Esophagus squamous epithelium (tissue), 5 donors: Measurements from ENCODE around the gene NFS1. TPM values are rescaled to one million over a fixed set of nuclear protein-coding genes. Genes with fewer than 3 reads are reported as not detected.

Experiments
- DNase-seq: peaks from one replicate; lab custom pipeline; 2025; lab: John Stamatoyannopoulos, UW
- H3K27ac ChIP-seq, 4 donors: fragments of 200-600 bp; sonication (generic); one replicate each; pipeline ENCODE4 v1.5.1; 2016 to 2019; ENCODE audit warnings: mild to moderate bottlenecking in 1 of 4
- H3K27me3 ChIP-seq, 4 donors: fragments of 200-600 bp; sonication (generic); 1 replicate in 3 of 4; 2 replicates in 1 of 4; pipeline versions ENCODE4 v1.5.1 to v1.6.0; 2017 to 2021; ENCODE audit warnings: antibody characterized with exemption in 1 of 4
- H3K36me3 ChIP-seq, 3 donors: fragments of 200-600 bp; sonication (generic); one replicate each; pipeline ENCODE4 v1.5.1; 2016 to 2019
- H3K4me1 ChIP-seq, 3 donors: fragments of 200-600 bp; sonication (generic); one replicate each; pipeline ENCODE4 v1.5.1; 2017 to 2019
- H3K4me3 ChIP-seq, 4 donors: fragments of 200-600 bp; sonication (generic); 1 replicate in 3 of 4; 2 replicates in 1 of 4; pipeline ENCODE4 v1.5.1; 2016 to 2019; ENCODE audit warnings: mild to moderate bottlenecking in 2 of 4, moderate library complexity in 1 of 4
- H3K9me3 ChIP-seq, 3 donors: fragments of 200-600 bp; sonication (generic); one replicate each; pipeline ENCODE4 v1.5.1; 2016 to 2019
- CTCF ChIP-seq, 6 experiments: fragments of 450-650 bp in 4 of 6; fragments of 200-600 bp in 2 of 6; sonication (generic) in 2 of 6; IDR thresholded peaks; one replicate each; pipeline ENCODE4 v1.5.1; 2016 to 2019; ENCODE audit warnings: antibody characterized with exemption in 6 of 6, mild to moderate bottlenecking in 4 of 6, moderate library complexity in 4 of 6
- POLR2A ChIP-seq, 4 donors: fragments of 450-650 bp; IDR thresholded peaks; one replicate each; pipeline ENCODE4 v1.6.1; 2017; ENCODE audit warnings: antibody characterized with exemption in 4 of 4, mild to moderate bottlenecking in 4 of 4, moderate library complexity in 3 of 4
- WGBS, 2 donors: methylation state at CpG; one replicate each; pipeline ENCODE4 v1.1.5; 2018; 5-methylcytosine and 5-hydroxymethylcytosine counted together
- intact Hi-C: fragments of 100-400 bp; cut with DNase I; formaldehyde crosslinking; loops from one replicate; pipeline ENCODE4 v1.15.0; 2022
- total RNA-seq, 4 donors: library from RNA; depleted of rRNA; stranded (reverse); fragments of >200 nt; gene quantifications; one replicate each; pipeline ENCODE4 v1.1.0, GENCODE V29; 2016
- donor health status: DM: yes; HTN: yes; CAD: no.

NFS1 gene
- total RNA-seq, 4 donors from 2014 or later, result 16.4 to 39.9 (median 24.2) TPM

GRCh38 chr20:35699957-35700624 lies 939 bp upstream of the NFS1 start:
- Histone ChIP-seq H3K27me3 (no peaks in the 10 kb centered on the region), H3K4me3 (peak overlapping the region; percentile 62 to 97 (median 90)), H3K4me1 (peaks cover 14 to 42% (median 21%) of the 10 kb centered on the region in 3 donors), H3K36me3 (peaks cover 14 to 64% (median 23%) of the 10 kb centered on the region in 3 donors), H3K27ac (peak overlapping the region; percentile 89 to 98 (median 96)), H3K9me3 (no peaks in the 10 kb centered on the region)
- TF ChIP-seq POLR2A (IDR thresholded peaks at IDR 0.05) (no peak), CTCF (IDR thresholded peaks at IDR 0.05) (no peak)
- WGBS, 2 donors, result 18 to 19% methylated on average over 6 of the region's 6 CpGs
- intact Hi-C loops, result no loop called here
- DNase-seq, result no peak

GRCh38 chr20:35698298-35699126 lies 640 bp downstream of the NFS1 start:
- no peak for TF ChIP-seq CTCF (IDR thresholded peaks at IDR 0.05)
- TF ChIP-seq POLR2A (IDR thresholded peaks at IDR 0.05), result no peak
- Histone ChIP-seq H3K9me3 (no peaks in the 10 kb centered on the region), H3K27ac (peak overlapping the region; percentile 89 to 98 (median 96)), H3K4me3 (peak overlapping the region; percentile 62 to 97 (median 90)), H3K27me3 (no peaks in the 10 kb centered on the region), H3K36me3 (peaks cover 4 to 64% (median 10%) of the 10 kb centered on the region in 3 donors), H3K4me1 (peaks cover 14 to 39% (median 21%) of the 10 kb centered on the region in 3 donors)
- intact Hi-C loops, result no loop called here
- 5 to 10% methylated on average over 24 to 35 of the region's 37 CpGs for WGBS, 2 donors
- no peak for DNase-seq

- intact Hi-C loops, result no loop called here
- peaks cover 14 to 39% (median 21%) of the 10 kb centered on the region in 3 donors for H3K4me1 ChIP-seq
- H3K9me3 ChIP-seq, result no peaks in the 10 kb centered on the region
- whole genome bisulfite sequencing, 2 donors, result 70 to 71% methylated on average over 9 of the region's 9 CpGs
- peaks cover 0 to 64% (median 10%) of the 10 kb centered on the region in 3 donors for H3K36me3 ChIP-seq
- DNase-seq, result no peak
- peak overlapping the region in 1 of 4 donors; percentile 96 for H3K27ac ChIP-seq
- H3K27me3 ChIP-seq, result no peaks in the 10 kb centered on the region
- TF ChIP-seq POLR2A (IDR thresholded peaks at IDR 0.05), result no peak
- TF ChIP-seq CTCF (IDR thresholded peaks at IDR 0.05), result no peak
- peak overlapping the region; percentile 62 to 97 (median 90) for H3K4me3 ChIP-seq
Measured at GRCh38 chr20:35697696-35698297, 1.4 kb downstream of the NFS1 start.

- Histone ChIP-seq H3K4me1 (peaks cover 14 to 32% (median 21%) of the 10 kb centered on the region in 3 donors), H3K27ac (no peak overlapping the region), H3K4me3 (no peak overlapping the region), H3K36me3 (peaks cover 0 to 64% (median 11%) of the 10 kb centered on the region in 3 donors), H3K27me3 (no peaks in the 10 kb centered on the region), H3K9me3 (no peaks in the 10 kb centered on the region)
- no peak for DNase-seq
- WGBS, 2 donors, result 87 to 96% methylated on average over 4 of the region's 4 CpGs
- intact Hi-C loops, result no loop called here
- no peak for TF ChIP-seq CTCF (IDR thresholded peaks at IDR 0.05)
Measured at GRCh38 chr20:35695978-35696377, 3.2 kb downstream of the NFS1 start.
